HepG2 (cell line): ENCODE results near the gene MXD3. TPM values are rescaled to one million over a fixed set of nuclear protein-coding genes. Genes with fewer than 3 reads are reported as not detected.

Experiments used
- HDAC2 ChIP-seq: sonication (generic); formaldehyde crosslinking; IDR thresholded peaks from 2 replicates; pipeline ENCODE4 v1.4.0; 2020; ENCODE audit warnings: missing genetic modification reagents
- MYNN ChIP-seq: sonication (generic); formaldehyde crosslinking; IDR thresholded peaks from 2 replicates; pipeline ENCODE4 v1.4.0; 2020; ENCODE audit warnings: mild to moderate bottlenecking, low read depth, missing genetic modification reagents
- RAD51 ChIP-seq: fragments of 450-650 bp; IDR thresholded peaks from 2 replicates; pipeline ENCODE4 v1.6.1; 2016; ENCODE audit warnings: borderline replicate concordance
- SMAD3 ChIP-seq: sonication (generic); formaldehyde crosslinking; IDR thresholded peaks from 2 replicates; pipeline ENCODE4 v1.4.0; 2020; ENCODE audit warnings: missing genetic modification reagents
- TMF1 ChIP-seq: sonication (generic); formaldehyde crosslinking; IDR thresholded peaks from 2 replicates; pipeline ENCODE4 v1.8.1; 2022; ENCODE audit warnings: low read depth, missing genetic modification reagents
- XRCC5 ChIP-seq: fragments of 200-400 bp; formaldehyde crosslinking; optimal IDR thresholded peaks from 2 replicates; pipeline ENCODE3; 2017; ENCODE audit warnings: mild to moderate bottlenecking, low read length
- ZEB1 ChIP-seq: IDR thresholded peaks from 2 replicates; pipeline ENCODE4 v1.6.1; 2012; ENCODE audit warnings: mild to moderate bottlenecking, low read depth, inconsistent platforms; ENCODE audit not compliant: insufficient replicate concordance
- ZNF20 ChIP-seq: sonication (generic); formaldehyde crosslinking; IDR thresholded peaks from 2 replicates; pipeline ENCODE4 v1.4.0; 2020; ENCODE audit warnings: mild to moderate bottlenecking, moderate library complexity, missing genetic modification reagents
- ZNF501 ChIP-seq: sonication (generic); formaldehyde crosslinking; IDR thresholded peaks from 2 replicates; pipeline ENCODE4 v1.5.1; 2020; ENCODE audit warnings: mild to moderate bottlenecking, moderate library complexity, missing genetic modification reagents
- ZNF652 ChIP-seq: IDR thresholded peaks from 2 replicates; pipeline ENCODE4 v1.6.1; 2016; ENCODE audit warnings: low read depth, borderline replicate concordance
- ZNF737 ChIP-seq: sonication (generic); formaldehyde crosslinking; IDR thresholded peaks from 2 replicates; pipeline ENCODE4 v1.5.0; 2020; ENCODE audit warnings: missing genetic modification reagents, mild to moderate bottlenecking, borderline replicate concordance
- polyA plus RNA-seq, 8 experiments: library from polyadenylated mRNA; depleted of rRNA in 3 of 8; stranded (reverse) in 7 of 8; unstranded in 1 of 8; fragments of >200 nt; fragmentation: Illumina TruSeq in 4 of 8; extraction: Trizol in 4 of 8; gene quantifications; 2 replicates each; pipeline versions ENCODE4 v1.2.1 to v1.2.3, GENCODE V29; 2011 to 2016; ENCODE audit warnings: low read depth in 4 of 8, missing spikeins in 1 of 8, mixed read lengths in 1 of 8; ENCODE audit not compliant: insufficient read depth in 1 of 8
- total RNA-seq, 5 experiments: library from RNA; depleted of rRNA; stranded (reverse); fragments of >200 nt; fragmentation: Illumina TruSeq; extraction: Trizol; gene quantifications; 2 replicates each; pipeline ENCODE4 v1.2.3, GENCODE V29; 2016; ENCODE audit warnings: low read depth in 1 of 5
- TF ChIP-seq, protein P1 (sequence below), 2 experiments: fragments of 450-650 bp in 1 of 2; sonication (generic) in 1 of 2; formaldehyde crosslinking in 1 of 2; IDR thresholded peaks; 2 replicates each; pipeline versions ENCODE4 v1.6.1 to v1.8.0; 2016 to 2022; ENCODE audit warnings: antibody characterized with exemption in 1 of 2, mild to moderate bottlenecking in 1 of 2, missing genetic modification reagents in 1 of 2
- TF ChIP-seq, protein P2 (sequence below): sonication (generic); formaldehyde crosslinking; IDR thresholded peaks from 2 replicates; pipeline ENCODE4 v1.4.0; 2020; ENCODE audit warnings: mild to moderate bottlenecking, missing genetic modification reagents
- TF ChIP-seq, protein P3 (sequence below): sonication (generic); formaldehyde crosslinking; IDR thresholded peaks from 2 replicates; pipeline ENCODE4 v1.5.0; 2020; ENCODE audit warnings: missing genetic modification reagents
- TF ChIP-seq, protein P4 (sequence below): IDR thresholded peaks from 2 replicates; pipeline ENCODE4 v1.6.1; 2016; ENCODE audit warnings: missing genetic modification reagents, missing compliant biosample characterization
- TF ChIP-seq, protein P5 (sequence below): sonication (generic); formaldehyde crosslinking; IDR thresholded peaks from 2 replicates; pipeline ENCODE4 v1.4.0; 2020; ENCODE audit warnings: missing genetic modification reagents

MXD3 gene
- total and polyA plus RNA-seq, 2 of the 13 experiments (the other 11 are each of a cell fraction or from before 2014, with no cell fraction given) = 10.5 to 12.8 TPM

DNA sequence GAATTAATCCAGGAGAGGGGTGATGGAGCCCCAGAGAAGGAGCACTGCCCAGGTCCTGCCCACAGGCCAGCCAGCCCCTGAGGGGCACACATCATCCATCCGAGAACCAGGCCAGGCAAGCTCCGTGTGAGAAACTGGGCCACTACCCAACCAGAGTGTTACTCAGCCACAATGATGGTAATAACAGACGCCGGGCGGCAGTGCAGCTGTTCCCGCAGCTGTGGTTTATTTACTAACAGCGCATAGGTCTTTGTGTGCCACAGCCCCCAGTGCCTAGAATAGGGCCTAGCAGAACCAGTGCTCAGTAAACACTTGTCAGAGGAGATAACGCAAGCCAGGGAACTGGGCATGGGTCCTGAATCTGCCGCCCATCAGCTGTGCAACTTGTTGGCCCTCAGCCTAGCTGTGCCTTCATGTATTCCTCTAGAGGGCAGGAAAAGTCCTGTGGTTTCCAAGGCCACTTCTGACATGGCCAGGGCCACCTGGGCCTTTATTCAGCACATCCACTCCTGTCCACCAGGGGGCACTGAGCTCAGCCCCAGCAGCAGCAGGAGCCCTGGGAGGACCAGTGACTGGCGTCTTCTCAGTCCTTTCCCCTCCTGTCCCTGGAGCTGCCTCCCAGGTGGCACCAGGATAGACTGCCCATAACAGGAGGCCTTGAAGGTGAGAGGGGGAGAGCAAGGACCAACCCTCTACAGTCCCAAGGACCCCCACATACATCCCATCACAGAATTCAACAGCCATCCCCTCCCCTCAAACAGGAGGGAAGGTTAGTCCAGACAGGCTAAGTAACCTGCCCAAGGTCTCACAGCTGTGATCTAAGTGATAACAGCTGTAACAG is 2.1 kb downstream of the MXD3 start (continued):
- TF ChIP-seq, protein P1, sequence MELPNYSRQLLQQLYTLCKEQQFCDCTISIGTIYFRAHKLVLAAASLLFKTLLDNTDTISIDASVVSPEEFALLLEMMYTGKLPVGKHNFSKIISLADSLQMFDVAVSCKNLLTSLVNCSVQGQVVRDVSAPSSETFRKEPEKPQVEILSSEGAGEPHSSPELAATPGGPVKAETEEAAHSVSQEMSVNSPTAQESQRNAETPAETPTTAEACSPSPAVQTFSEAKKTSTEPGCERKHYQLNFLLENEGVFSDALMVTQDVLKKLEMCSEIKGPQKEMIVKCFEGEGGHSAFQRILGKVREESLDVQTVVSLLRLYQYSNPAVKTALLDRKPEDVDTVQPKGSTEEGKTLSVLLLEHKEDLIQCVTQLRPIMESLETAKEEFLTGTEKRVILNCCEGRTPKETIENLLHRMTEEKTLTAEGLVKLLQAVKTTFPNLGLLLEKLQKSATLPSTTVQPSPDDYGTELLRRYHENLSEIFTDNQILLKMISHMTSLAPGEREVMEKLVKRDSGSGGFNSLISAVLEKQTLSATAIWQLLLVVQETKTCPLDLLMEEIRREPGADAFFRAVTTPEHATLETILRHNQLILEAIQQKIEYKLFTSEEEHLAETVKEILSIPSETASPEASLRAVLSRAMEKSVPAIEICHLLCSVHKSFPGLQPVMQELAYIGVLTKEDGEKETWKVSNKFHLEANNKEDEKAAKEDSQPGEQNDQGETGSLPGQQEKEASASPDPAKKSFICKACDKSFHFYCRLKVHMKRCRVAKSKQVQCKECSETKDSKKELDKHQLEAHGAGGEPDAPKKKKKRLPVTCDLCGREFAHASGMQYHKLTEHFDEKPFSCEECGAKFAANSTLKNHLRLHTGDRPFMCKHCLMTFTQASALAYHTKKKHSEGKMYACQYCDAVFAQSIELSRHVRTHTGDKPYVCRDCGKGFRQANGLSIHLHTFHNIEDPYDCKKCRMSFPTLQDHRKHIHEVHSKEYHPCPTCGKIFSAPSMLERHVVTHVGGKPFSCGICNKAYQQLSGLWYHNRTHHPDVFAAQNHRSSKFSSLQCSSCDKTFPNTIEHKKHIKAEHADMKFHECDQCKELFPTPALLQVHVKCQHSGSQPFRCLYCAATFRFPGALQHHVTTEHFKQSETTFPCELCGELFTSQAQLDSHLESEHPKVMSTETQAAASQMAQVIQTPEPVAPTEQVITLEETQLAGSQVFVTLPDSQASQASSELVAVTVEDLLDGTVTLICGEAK (IDR thresholded peaks at IDR 0.05) = no peak
- TF ChIP-seq, protein P1 (CRISPR knock-in tag; IDR thresholded peaks at IDR 0.05) = no peak
- TF ChIP-seq, protein P2, sequence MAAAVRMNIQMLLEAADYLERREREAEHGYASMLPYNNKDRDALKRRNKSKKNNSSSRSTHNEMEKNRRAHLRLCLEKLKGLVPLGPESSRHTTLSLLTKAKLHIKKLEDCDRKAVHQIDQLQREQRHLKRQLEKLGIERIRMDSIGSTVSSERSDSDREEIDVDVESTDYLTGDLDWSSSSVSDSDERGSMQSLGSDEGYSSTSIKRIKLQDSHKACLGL (CRISPR knock-in tag) = no peak
- TF ChIP-seq MYNN (no peak), ZEB1 (no peak), TMF1 (CRISPR knock-in tag) (no peak), XRCC5 (peak; percentile 95), ZNF501 (CRISPR knock-in tag) (no peak), ZNF20 (CRISPR knock-in tag) (no peak), ZNF652 (CRISPR knock-in tag) (no peak), SMAD3 (CRISPR knock-in tag) (0 out of 2 replicates have a peak, but pooled peaks have one; percentile 33), RAD51 (no peak), ZNF737 (CRISPR knock-in tag) (no peak), HDAC2 (CRISPR knock-in tag) (peak; percentile 19; the same call in 1 of the 2 replicates)
- TF ChIP-seq, protein P3, sequence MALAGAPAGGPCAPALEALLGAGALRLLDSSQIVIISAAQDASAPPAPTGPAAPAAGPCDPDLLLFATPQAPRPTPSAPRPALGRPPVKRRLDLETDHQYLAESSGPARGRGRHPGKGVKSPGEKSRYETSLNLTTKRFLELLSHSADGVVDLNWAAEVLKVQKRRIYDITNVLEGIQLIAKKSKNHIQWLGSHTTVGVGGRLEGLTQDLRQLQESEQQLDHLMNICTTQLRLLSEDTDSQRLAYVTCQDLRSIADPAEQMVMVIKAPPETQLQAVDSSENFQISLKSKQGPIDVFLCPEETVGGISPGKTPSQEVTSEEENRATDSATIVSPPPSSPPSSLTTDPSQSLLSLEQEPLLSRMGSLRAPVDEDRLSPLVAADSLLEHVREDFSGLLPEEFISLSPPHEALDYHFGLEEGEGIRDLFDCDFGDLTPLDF (CRISPR knock-in tag) = no peak
- TF ChIP-seq, protein P4, sequence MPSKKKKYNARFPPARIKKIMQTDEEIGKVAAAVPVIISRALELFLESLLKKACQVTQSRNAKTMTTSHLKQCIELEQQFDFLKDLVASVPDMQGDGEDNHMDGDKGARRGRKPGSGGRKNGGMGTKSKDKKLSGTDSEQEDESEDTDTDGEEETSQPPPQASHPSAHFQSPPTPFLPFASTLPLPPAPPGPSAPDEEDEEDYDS (CRISPR knock-in tag) = no peak
- TF ChIP-seq, protein P5, sequence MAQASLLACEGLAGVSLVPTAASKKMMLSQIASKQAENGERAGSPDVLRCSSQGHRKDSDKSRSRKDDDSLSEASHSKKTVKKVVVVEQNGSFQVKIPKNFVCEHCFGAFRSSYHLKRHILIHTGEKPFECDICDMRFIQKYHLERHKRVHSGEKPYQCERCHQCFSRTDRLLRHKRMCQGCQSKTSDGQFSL (CRISPR knock-in tag) = no peak
